HG02981 (cell line): ENCODE data around the gene ATP8B4.

Experiments used
- ATAC-seq: cut with Tn5 transposase; IDR thresholded peaks from one replicate; pipeline ENCODE4 v1.9.1; 2021; ENCODE audit warnings: mild to moderate bottlenecking, moderate library complexity; ENCODE audit not compliant: unreplicated experiment

Gene ATP8B4

GRCh38 chr15:49865925-49866757, 252.9 kb downstream of the ATP8B4 start:
- ATAC-seq, result no peak

DNA sequence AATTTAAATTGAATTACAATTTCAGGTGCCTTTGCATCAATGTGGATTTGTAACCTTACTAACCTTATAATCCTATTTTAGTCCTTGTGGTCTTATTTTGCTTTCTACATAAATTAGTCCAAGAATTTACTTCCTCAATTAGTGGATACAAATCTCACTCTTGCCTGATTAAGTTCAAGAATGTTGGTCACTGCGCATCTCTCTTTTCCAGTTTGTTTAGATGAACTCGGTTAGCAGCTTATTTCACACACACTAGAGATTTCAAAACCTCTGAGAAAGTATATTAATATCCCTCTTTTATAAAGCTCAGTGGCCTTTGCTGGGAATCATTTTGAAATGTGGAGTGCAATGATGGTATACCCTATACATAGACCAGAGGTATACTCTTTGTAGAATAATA, 254.8 kb downstream of the ATP8B4 start:
- no peak for ATAC-seq

DNA sequence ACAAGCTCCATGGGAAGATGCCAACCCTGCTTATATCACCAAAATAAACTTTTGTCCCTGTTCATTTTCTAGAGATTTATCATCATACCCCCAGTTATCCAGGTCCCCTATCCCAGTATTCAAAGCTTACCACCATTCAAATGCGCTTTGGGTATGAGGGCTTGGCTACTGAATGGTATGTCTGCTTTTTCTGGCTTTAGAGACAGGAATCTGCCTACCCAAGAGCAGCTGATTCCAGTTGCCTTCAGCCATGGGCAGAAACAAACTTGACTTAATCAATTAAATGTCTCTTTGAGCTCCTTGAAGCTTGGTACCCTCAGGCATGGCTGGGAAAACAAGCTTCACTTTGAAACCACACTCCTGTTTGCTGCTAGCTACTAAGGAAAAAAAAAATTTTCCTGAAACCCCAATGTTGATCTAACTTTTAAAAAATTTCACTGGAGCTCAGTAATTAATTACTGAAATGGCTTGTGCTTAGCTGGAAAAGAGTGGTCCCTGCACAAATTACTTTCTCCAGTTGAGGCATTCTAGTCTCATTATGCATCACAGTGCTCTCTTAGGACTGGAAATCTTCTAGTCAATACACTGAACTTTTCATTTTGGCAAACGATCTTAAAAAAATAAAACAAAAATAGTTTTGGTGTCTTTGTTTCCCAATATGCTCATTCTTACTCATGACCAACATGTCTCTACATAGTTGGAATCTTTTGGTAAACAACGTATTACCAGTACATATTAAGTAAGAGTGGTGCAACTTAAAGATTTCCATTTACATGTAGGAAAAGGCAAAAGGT, 255.4 kb downstream of the ATP8B4 start:
- no peak for ATAC-seq

GRCh38 chr15:49860101-49860500, 258.9 kb downstream of the ATP8B4 start:
- ATAC-seq, result no peak

- ATAC-seq, result no peak
These were observed 261.2 kb downstream of the ATP8B4 start for GRCh38 chr15:49857496-49858475.

DNA sequence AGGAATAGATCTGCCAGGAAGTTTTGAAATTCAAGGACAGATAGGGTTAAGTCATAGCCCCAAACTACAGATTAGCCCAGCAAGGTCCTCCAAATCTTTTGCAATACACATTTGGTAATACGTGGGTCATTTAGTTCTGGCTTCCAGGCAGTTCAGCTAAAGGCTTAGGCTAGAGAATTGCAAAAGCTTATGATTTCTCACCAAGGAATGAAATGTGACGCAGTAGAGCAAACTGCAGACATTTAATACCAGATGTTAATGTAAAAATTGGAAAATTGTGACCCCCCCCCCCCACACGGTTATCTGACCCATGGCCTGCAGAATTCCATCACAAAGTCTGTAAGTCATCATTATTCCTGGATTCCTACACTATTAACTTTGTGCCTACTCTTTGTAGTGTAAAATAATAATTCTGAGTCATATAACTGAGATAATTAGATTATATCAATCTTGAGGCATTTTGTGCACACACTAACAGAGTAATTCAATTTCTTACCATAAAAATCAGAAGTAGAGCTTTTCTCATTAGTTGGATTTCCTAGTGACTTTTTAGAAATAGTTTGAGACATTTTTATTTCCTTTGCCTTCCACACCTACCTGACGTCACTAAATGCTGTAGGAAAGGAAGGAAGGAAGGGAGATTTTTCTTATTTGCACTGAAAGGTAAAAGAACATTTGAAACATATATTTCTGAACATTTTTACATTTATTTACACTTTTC, 263.0 kb downstream of the ATP8B4 start:
- ATAC-seq, result no peak

- no peak for ATAC-seq
These were observed 266.3 kb downstream of the ATP8B4 start for GRCh38 chr15:49852756-49853155.

DNA sequence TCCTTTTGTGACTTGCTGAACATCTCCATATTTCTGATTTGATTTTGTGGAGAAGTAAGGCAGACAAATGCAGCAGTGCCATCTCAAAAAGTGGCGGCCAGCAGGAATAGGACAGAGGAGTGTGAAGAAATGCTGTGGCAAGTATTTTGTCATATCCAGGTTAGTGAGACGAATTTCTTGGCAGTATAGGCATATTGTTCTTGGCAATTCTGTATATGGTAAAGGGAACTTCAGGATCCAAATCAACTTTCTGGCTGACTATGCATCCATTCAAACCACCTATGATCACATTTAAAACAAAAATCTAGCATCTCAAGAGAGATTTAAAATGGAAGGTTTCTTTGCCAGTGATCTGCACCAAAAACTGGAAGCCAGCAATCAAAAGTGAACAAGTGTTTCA, 270.2 kb downstream of the ATP8B4 start:
- ATAC-seq, result no peak

DNA sequence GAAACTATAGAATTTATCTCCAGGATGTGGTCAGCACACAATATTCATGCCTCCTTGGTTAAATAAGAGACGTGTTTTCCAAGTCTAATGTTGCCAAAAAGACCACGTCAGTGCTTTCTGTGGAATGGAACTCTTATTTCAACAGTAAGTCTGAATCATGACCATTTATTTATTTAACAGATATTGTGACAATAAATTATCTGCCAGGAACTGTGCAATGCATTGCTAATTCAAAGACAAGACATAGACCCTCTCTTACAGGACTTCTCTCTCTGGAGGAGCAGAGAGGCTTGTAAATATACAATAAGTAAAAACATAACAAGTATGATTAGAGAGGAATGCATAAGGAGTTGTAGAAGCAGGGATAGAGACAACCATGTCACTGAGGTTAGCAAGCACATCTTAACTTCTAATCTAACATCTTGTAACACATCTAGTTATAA, 270.7 kb downstream of the ATP8B4 start:
- no peak for ATAC-seq

GRCh38 chr15:49847423-49848281, 271.4 kb downstream of the ATP8B4 start:
- no peak for ATAC-seq

- ATAC-seq, result no peak
These were observed 274.6 kb downstream of the ATP8B4 start for GRCh38 chr15:49844390-49844789.

GRCh38 chr15:49843725-49844124, 275.3 kb downstream of the ATP8B4 start:
- ATAC-seq, result no peak

- no peak for ATAC-seq
These were observed 276.9 kb downstream of the ATP8B4 start for GRCh38 chr15:49842031-49842730.

- ATAC-seq, result no peak
These were observed 286.5 kb downstream of the ATP8B4 start for GRCh38 chr15:49832511-49832910.

GRCh38 chr15:49831206-49831965, 287.6 kb downstream of the ATP8B4 start:
- no peak for ATAC-seq

GRCh38 chr15:49830391-49830790, 288.6 kb downstream of the ATP8B4 start:
- no peak for ATAC-seq

- ATAC-seq, result no peak
These were observed 291.7 kb downstream of the ATP8B4 start for GRCh38 chr15:49827311-49827710.

- ATAC-seq, result no peak
These were observed 292.3 kb downstream of the ATP8B4 start for GRCh38 chr15:49826640-49827234.
